Cardiac muscle cell (in vitro differentiated cells and primary cell): ENCODE results near the gene TFB2M. TPM values are rescaled to one million over a fixed set of nuclear protein-coding genes. Genes with fewer than 3 reads are reported as not detected.
"Not testable (repeated sequence)": the region's sequence is repeated elsewhere in the genome, so short reads cannot be mapped to it uniquely, and the experiment has no call there.

Experiments
- DNase-seq, 2 donors: peaks; one replicate each; pipeline versions ENCODE4 v3.0.0 to v3.0.0-alpha.2; 2010 to 2017; ENCODE audit warnings: low read depth in 1 of 2, low spot score in 1 of 2
- H3K27ac ChIP-seq: fragments of 200-600 bp; sonication (generic); 2 replicates; pipeline ENCODE4 v1.5.1; 2016
- H3K27me3 ChIP-seq: fragments of 200-600 bp; sonication (generic); 2 replicates; pipeline ENCODE4 v1.6.0; 2016; ENCODE audit warnings: control low read depth
- H3K36me3 ChIP-seq: fragments of 200-600 bp; sonication (generic); 2 replicates; pipeline ENCODE4 v1.5.1; 2016; ENCODE audit warnings: control low read depth
- H3K4me1 ChIP-seq: fragments of 200-600 bp; sonication (generic); 2 replicates; pipeline ENCODE4 v1.8.1; 2017; ENCODE audit warnings: low read depth, mild to moderate bottlenecking, mixed run types
- H3K4me3 ChIP-seq: fragments of 200-600 bp; sonication (generic); 2 replicates; pipeline ENCODE4 v1.5.1; 2016; ENCODE audit warnings: mild to moderate bottlenecking
- H3K9me3 ChIP-seq: fragments of 200-600 bp; sonication (generic); 2 replicates; pipeline ENCODE4 v1.5.1; 2017; ENCODE audit warnings: low read depth, mild to moderate bottlenecking, control low read depth
- CTCF ChIP-seq: IDR thresholded peaks from 2 replicates; pipeline ENCODE4 v1.5.1; 2012; ENCODE audit warnings: low read depth, mild to moderate bottlenecking, low read length
- polyA plus RNA-seq: library from polyadenylated mRNA; unstranded; fragments of >200 nt; fragmentation: Nextera tagmentation; extraction: Ambion mirVana; gene quantifications from 2 replicates; pipeline ENCODE4 v1.2.1, GENCODE V29; 2016
- total RNA-seq: library from RNA; depleted of rRNA; stranded (reverse); fragments of >200 nt; gene quantifications from 2 replicates; pipeline ENCODE4 v1.2.3, GENCODE V29; 2016

TFB2M gene
- total and polyA plus RNA-seq, 2 experiments from 2014 or later, result 7.3 to 9.4 TPM

- H3K4me3 ChIP-seq, result peak overlapping the region; percentile 78
- peaks cover 3% of the 10 kb centered on the region for H3K4me1 ChIP-seq
- peak; percentile 11 to 81 for DNase-seq
- no peaks in the 10 kb centered on the region for H3K9me3 ChIP-seq
- peak overlapping the region; percentile 74 for H3K27ac ChIP-seq
- no peaks in the 10 kb centered on the region for H3K27me3 ChIP-seq
- no peaks in the 10 kb centered on the region for H3K36me3 ChIP-seq
- no peak for TF ChIP-seq CTCF
Observed at GRCh38 chr1:246566813-246567645, 968 bp upstream of the TFB2M start.

DNA sequence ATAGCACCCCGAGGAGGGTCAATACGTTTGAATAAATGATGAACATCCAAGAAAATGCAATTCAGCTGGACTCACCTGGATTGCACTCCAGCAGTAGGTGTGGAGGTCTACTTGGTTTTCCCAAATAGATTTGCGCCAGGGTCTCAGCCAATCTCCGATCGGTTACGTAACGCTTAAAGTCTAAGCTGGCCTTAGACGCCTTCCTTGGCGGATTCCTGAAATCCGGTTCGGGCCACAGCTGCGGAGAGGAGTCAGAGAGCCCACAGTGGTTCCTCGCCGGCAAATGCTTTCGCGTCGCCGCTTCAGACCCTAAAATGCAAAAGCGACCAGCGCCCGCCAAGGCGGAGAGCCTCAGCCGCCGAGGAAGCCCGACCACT, 322 bp downstream of the TFB2M start:
- no peaks in the 10 kb centered on the region for H3K27me3 ChIP-seq
- no peaks in the 10 kb centered on the region for H3K36me3 ChIP-seq
- no peaks in the 10 kb centered on the region for H3K9me3 ChIP-seq
- peak overlapping the region; percentile 78 for H3K4me3 ChIP-seq
- DNase-seq, result peak in 1 of 2 donors; percentile 73
- TF ChIP-seq CTCF, result no peak
- H3K4me1 ChIP-seq, result peaks cover 3% of the 10 kb centered on the region
- peak overlapping the region; percentile 85 for H3K27ac ChIP-seq

DNA sequence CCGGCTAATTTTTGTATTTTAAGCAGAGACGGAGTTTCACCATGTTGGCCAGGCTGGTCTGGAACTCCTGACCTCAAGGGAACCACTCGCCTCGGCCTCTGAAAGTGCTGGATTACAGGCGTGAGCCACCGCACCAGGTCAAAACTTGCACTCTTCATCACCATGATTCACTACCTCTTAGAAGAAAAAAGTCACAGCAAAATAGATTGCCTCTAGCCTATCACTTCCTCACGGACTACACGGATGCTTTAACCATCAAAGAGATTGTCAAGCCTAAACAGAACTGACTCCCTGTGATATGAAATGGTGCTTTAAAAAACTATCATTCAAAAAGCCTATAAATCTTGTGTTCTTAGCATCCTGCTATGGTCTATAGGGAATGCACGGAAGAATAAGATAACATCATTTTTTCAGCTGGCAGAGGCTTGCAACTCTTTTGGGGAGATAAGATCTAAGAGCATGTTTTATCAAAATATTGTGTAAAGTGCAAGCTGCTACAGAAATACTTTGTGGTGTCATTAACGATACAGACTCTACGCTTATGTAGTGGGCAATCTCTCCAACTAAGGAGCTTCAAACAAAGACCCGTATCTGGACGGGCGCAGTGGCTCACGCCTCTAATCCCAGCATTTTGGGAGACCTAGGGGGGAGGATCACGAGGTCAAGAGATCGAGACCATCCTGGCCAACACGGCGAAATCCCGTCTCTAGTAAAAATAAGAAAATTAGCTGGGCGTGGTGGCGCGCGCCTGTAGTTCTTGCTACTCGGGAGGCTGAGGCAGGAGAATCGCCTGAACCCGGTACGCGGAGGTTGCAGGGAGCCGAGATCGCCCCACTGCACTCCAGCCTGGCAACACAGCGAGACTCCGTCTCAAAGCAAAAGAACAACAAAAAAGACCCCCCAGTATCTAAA, 966 bp downstream of the TFB2M start:
- Histone ChIP-seq H3K36me3 (no peaks in the 10 kb centered on the region), H3K9me3 (no peaks in the 10 kb centered on the region), H3K27me3 (no peaks in the 10 kb centered on the region), H3K4me1 (peaks cover 3% of the 10 kb centered on the region), H3K4me3 (peak overlapping the region; percentile 78), H3K27ac (peak overlapping the region; percentile 85)
- DNase-seq, result no peak
- TF ChIP-seq CTCF, result no peak

GRCh38 chr1:246560833-246561232, 5.2 kb downstream of the TFB2M start:
- not testable (repeated sequence) for H3K4me1 ChIP-seq, H3K4me3 ChIP-seq, H3K9me3 ChIP-seq, DNase-seq, H3K27me3 ChIP-seq, H3K27ac ChIP-seq
- H3K36me3 ChIP-seq, result peaks cover 24% of the 10 kb centered on the region

DNA sequence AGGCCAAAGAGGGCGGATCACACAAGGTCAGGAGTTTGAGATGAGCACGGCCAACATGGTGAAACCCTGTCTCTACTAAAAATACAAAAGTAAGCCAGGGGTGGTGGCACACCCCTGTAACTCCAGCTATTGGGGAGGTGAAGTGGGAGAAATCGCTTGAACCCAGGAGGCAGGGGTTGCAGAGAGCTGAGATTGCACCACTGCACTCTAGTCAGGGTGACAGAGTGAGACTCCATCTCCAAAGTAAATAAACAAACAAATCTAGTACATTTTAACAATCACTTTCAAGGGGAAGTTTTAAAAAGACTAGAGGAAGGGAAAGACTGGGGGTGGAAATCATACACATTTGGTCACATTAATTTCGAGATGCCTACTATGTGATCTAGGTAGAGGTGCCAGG, 6.8 kb downstream of the TFB2M start:
- TF ChIP-seq CTCF, result no peak
- no peak for DNase-seq
- H3K9me3 ChIP-seq, result no peaks in the 10 kb centered on the region
- no peak overlapping the region for H3K27ac ChIP-seq
- no peak overlapping the region for H3K4me3 ChIP-seq
- no peaks in the 10 kb centered on the region for H3K27me3 ChIP-seq
- no peaks in the 10 kb centered on the region for H3K4me1 ChIP-seq
- H3K36me3 ChIP-seq, result peaks cover 27% of the 10 kb centered on the region
